HepG2 (cell line): ENCODE results near the gene UQCC2. TPM values are rescaled to one million over a fixed set of nuclear protein-coding genes. Genes with fewer than 3 reads are reported as not detected.

Experiments used
- ATAC-seq: fragments of 200-7000 bp; cut with Tn5 transposase; 3 replicates; pipeline ENCODE4 v1.9.1; 2020; ENCODE audit warnings: mild to moderate bottlenecking, moderate library complexity
- BruUV-seq: library from RNA; stranded (reverse); fragments of 400-500 nt; replicated peaks from 2 replicates; lab custom pipeline; 2021; lab: Mats Ljungman, UMichigan
- CTCF ChIA-PET: fragments of 300-600 bp; formaldehyde crosslinking; extraction: SDS; loops from one replicate; lab custom pipeline; 2021; ENCODE audit warnings: low total read pairs, inconsistent platforms, low intra/inter-chr PET ratio; lab: Yijun Ruan, JAX
- POLR2A ChIA-PET: fragments of 350-600 bp; sonication (Branson Sonifier 250); formaldehyde crosslinking; loops from one replicate; lab custom pipeline; 2020; ENCODE audit warnings: antibody characterized with exemption, inconsistent platforms; lab: Yijun Ruan, JAX
- DNase-seq: peaks from one replicate; pipeline ENCODE4 v3.0.0-alpha.2; 2015; ENCODE audit warnings: low spot score
- FAIRE-seq: peaks from 3 replicates; lab custom pipeline; 2011; peaks lifted over from hg19 to GRCh38; lab: Jason Lieb, UNC
- H2AFZ ChIP-seq: one replicate; pipeline ENCODE4 v1.6.1; 2011; ENCODE audit warnings: low read length, inconsistent platforms
- H3K27ac ChIP-seq: fragments of 300-600 bp; 3 replicates; pipeline ENCODE4 v1.8.0; 2011; ENCODE audit warnings: mixed run types, mild to moderate bottlenecking, mixed read lengths, low read length, inconsistent platforms; ENCODE audit not compliant: insufficient read depth; ENCODE audit errors: extremely low read length
- H3K27me3 ChIP-seq, 2 experiments: fragments of 200-600 bp in 1 of 2; 2 replicates in 1 of 2; 3 replicates in 1 of 2; pipeline versions ENCODE4 v1.6.0 to v1.8.0; 2011; ENCODE audit warnings: low read length in 2 of 2, mild to moderate bottlenecking in 2 of 2, moderate library complexity in 2 of 2, inconsistent platforms in 1 of 2; ENCODE audit not compliant: insufficient read depth in 2 of 2, control insufficient read depth in 1 of 2
- H3K36me3 ChIP-seq, 2 experiments: fragments of 200-600 bp in 1 of 2; replicated peaks in 1 of 2; 2 replicates in 1 of 2; 3 replicates in 1 of 2; pipeline versions ENCODE4 v1.5.1 to v1.8.0; 2011; ENCODE audit warnings: low read length in 2 of 2, inconsistent platforms in 1 of 2; ENCODE audit not compliant: insufficient read depth in 2 of 2, control insufficient read depth in 1 of 2
- H3K4me1 ChIP-seq: 2 replicates; pipeline ENCODE4 v1.5.1; 2012; ENCODE audit warnings: low read length, inconsistent platforms; ENCODE audit not compliant: insufficient read depth
- H3K4me2 ChIP-seq: 2 replicates; pipeline ENCODE4 v1.6.0; 2011; ENCODE audit warnings: low read depth, low read length, inconsistent platforms
- H3K4me3 ChIP-seq, 3 experiments: fragments of 200-600 bp in 1 of 3; sonication (generic), shearing (Covaris generic) in 1 of 3; replicated peaks in 1 of 3; 2 replicates each; pipeline ENCODE4 v1.5.1; 2011 to 2016; ENCODE audit warnings: low read length in 3 of 3, inconsistent platforms in 2 of 3, low read depth in 2 of 3, mild to moderate bottlenecking in 2 of 3, control low read depth in 1 of 3, mixed read lengths in 1 of 3; ENCODE audit not compliant: insufficient read depth in 1 of 3
- H3K79me2 ChIP-seq: one replicate; pipeline ENCODE4 v1.6.1; 2011; ENCODE audit warnings: low read length, inconsistent platforms; ENCODE audit not compliant: insufficient read depth
- H3K9ac ChIP-seq: 2 replicates; pipeline ENCODE4 v1.6.0; 2011; ENCODE audit warnings: mild to moderate bottlenecking, low read depth, low read length, inconsistent platforms; ENCODE audit not compliant: insufficient read depth
- H3K9me3 ChIP-seq: 2 replicates; pipeline ENCODE4 v1.5.1; 2012; ENCODE audit warnings: mild to moderate bottlenecking, low read length
- H4K20me1 ChIP-seq: 2 replicates; pipeline ENCODE4 v1.6.0; 2011; ENCODE audit warnings: inconsistent platforms, mild to moderate bottlenecking, low read length, moderate library complexity; ENCODE audit not compliant: insufficient read depth
- ATF5 ChIP-seq: sonication (generic); formaldehyde crosslinking; IDR thresholded peaks from 2 replicates; pipeline ENCODE4 v1.4.0; 2020; ENCODE audit warnings: mild to moderate bottlenecking, low read depth, missing genetic modification reagents
- DBP ChIP-seq: sonication (generic); formaldehyde crosslinking; IDR thresholded peaks from 2 replicates; pipeline ENCODE4 v1.4.0; 2020; ENCODE audit warnings: missing genetic modification reagents; ENCODE audit errors: not compliant biosample characterization
- RARA ChIP-seq: IDR thresholded peaks from 2 replicates; pipeline ENCODE4 v1.6.1; 2016; ENCODE audit warnings: missing genetic modification reagents, missing compliant biosample characterization
- REPIN1 ChIP-seq: sonication (generic); formaldehyde crosslinking; IDR thresholded peaks from 2 replicates; pipeline ENCODE4 v1.8.0; 2022; ENCODE audit warnings: missing genetic modification reagents, low read depth, mild to moderate bottlenecking, borderline replicate concordance
- RERE ChIP-seq: IDR thresholded peaks from 2 replicates; pipeline ENCODE4 v1.6.1; 2016; ENCODE audit warnings: low read depth, missing genetic modification reagents, missing compliant biosample characterization
- SNAPC2 ChIP-seq: sonication (generic); formaldehyde crosslinking; IDR thresholded peaks from 2 replicates; pipeline ENCODE4 v1.8.1; 2022; ENCODE audit warnings: mild to moderate bottlenecking, missing genetic modification reagents
- SPEN ChIP-seq: sonication (generic); formaldehyde crosslinking; IDR thresholded peaks from 2 replicates; pipeline ENCODE4 v1.5.1; 2020; ENCODE audit warnings: low read depth, mild to moderate bottlenecking, missing genetic modification reagents
- TERF1 ChIP-seq: sonication (generic); formaldehyde crosslinking; IDR thresholded peaks from 2 replicates; pipeline ENCODE4 v1.8.0; 2022; ENCODE audit warnings: mild to moderate bottlenecking, missing genetic modification reagents, moderate library complexity
- ZKSCAN1 ChIP-seq: fragments of 150-350 bp; IDR thresholded peaks from 2 replicates; pipeline ENCODE4 v1.6.1; 2014; ENCODE audit warnings: low read length
- ZNF598 ChIP-seq: sonication (generic); formaldehyde crosslinking; IDR thresholded peaks from 2 replicates; pipeline ENCODE4 v1.5.1; 2020; ENCODE audit warnings: mild to moderate bottlenecking, missing genetic modification reagents, borderline replicate concordance
- WGBS: methylation state at CpG from one replicate; pipeline ENCODE4 v1.1.6; 2017; ENCODE audit warnings: low lambda C conversion rate; 5-methylcytosine and 5-hydroxymethylcytosine counted together
- in situ Hi-C: cut with HindIII; loops from 2 replicates; pipeline ENCODE4 v1.10.0; 2017; ENCODE audit warnings: low pct_unique_long_range_greater_than_20kb; ENCODE audit not compliant: extremely low pct_ligation_motif_present
- intact Hi-C: fragments of 100-400 bp; cut with micrococcal nuclease; formaldehyde crosslinking; loops from one replicate; pipeline ENCODE4 v1.10.0; 2022; ENCODE audit not compliant: unreplicated experiment
- polyA plus RNA-seq, 8 experiments: library from polyadenylated mRNA; depleted of rRNA in 3 of 8; stranded (reverse) in 7 of 8; unstranded in 1 of 8; fragments of >200 nt; fragmentation: Illumina TruSeq in 4 of 8; extraction: Trizol in 4 of 8; gene quantifications; 2 replicates each; pipeline versions ENCODE4 v1.2.1 to v1.2.3, GENCODE V29; 2011 to 2016; ENCODE audit warnings: low read depth in 4 of 8, missing spikeins in 1 of 8, mixed read lengths in 1 of 8; ENCODE audit not compliant: insufficient read depth in 1 of 8
- total RNA-seq, 5 experiments: library from RNA; depleted of rRNA; stranded (reverse); fragments of >200 nt; fragmentation: Illumina TruSeq; extraction: Trizol; gene quantifications; 2 replicates each; pipeline ENCODE4 v1.2.3, GENCODE V29; 2016; ENCODE audit warnings: low read depth in 1 of 5

UQCC2 gene
- total and polyA plus RNA-seq, 2 of the 13 experiments (the other 11 are each of a cell fraction or from before 2014, with no cell fraction given): 82.4 to 238 TPM

- no peaks in the 10 kb centered on the region for H3K4me1 ChIP-seq
- no peak overlapping the region for H3K4me3 ChIP-seq
- DNase-seq (no peak), ATAC-seq (no peak), FAIRE-seq (no peak)
- no peaks in the 10 kb centered on the region for H3K79me2 ChIP-seq
- ChIA-PET CTCF (no interaction called here), POLR2A (no interaction called here)
- no TSS peak for BruUV-seq
- H3K9me3 ChIP-seq: no peaks in the 10 kb centered on the region
- no peak overlapping the region for H3K9ac ChIP-seq
- TF ChIP-seq SNAPC2 (no peak), ZKSCAN1 (0 out of 2 replicates have a peak, but pooled peaks have one; percentile 33), RARA (CRISPR knock-in tag) (no peak), SPEN (no peak)
- H2AFZ ChIP-seq: no peak overlapping the region
- no peak overlapping the region for H3K4me2 ChIP-seq
- WGBS: 83% methylated on average over 5 of the region's 5 CpGs
- intact Hi-C loops: no loop called here
- in situ Hi-C loops: no loop called here
- H3K36me3 ChIP-seq: peaks cover 0 to 4% of the 10 kb centered on the region in 2 experiments; a peak in 3 of 5 replicates
- no peaks in the 10 kb centered on the region for H3K27me3 ChIP-seq
- H3K27ac ChIP-seq: no peak overlapping the region
- H4K20me1 ChIP-seq: no peaks in the 10 kb centered on the region
Measured at GRCh38 chr6:33663028-33663427, 48.5 kb downstream of the UQCC2 start.

GRCh38 chr6:33662318-33662717, 49.2 kb downstream of the UQCC2 start:
- Histone ChIP-seq H4K20me1 (no peaks in the 10 kb centered on the region), H3K9ac (no peak overlapping the region), H3K9me3 (no peaks in the 10 kb centered on the region), H3K4me2 (no peak overlapping the region), H3K79me2 (no peaks in the 10 kb centered on the region), H3K4me1 (no peaks in the 10 kb centered on the region), H3K4me3 (no peak overlapping the region), H3K36me3 (peaks cover 0 to 4% of the 10 kb centered on the region in 2 experiments; a peak in 3 of 5 replicates), H3K27ac (no peak overlapping the region), H3K27me3 (no peaks in the 10 kb centered on the region), H2AFZ (no peak overlapping the region)
- ATAC-seq (no peak), FAIRE-seq (no peak), DNase-seq (no peak)
- CTCF ChIA-PET: no interaction called here
- BruUV-seq: no TSS peak
- intact Hi-C loops (no loop called here), in situ Hi-C loops (no loop called here)
- POLR2A ChIA-PET: no interaction called here
- 95% methylated on average over 10 of the region's 11 CpGs for WGBS
- TF ChIP-seq ATF5 (CRISPR knock-in tag) (no peak), DBP (CRISPR knock-in tag) (no peak), REPIN1 (no peak), RERE (CRISPR knock-in tag) (no peak), TERF1 (CRISPR knock-in tag) (no peak), ZNF598 (CRISPR knock-in tag) (no peak)
